WTC11 (cell line): ENCODE results near the gene ZNF362. TPM values are rescaled to one million over a fixed set of nuclear protein-coding genes. Genes with fewer than 3 reads are reported as not detected.

ENCODE experiments used
- ATAC-seq: fragments of 200-7000 bp; cut with Tn5 transposase; 2 replicates; pipeline ENCODE4 v1.10.0; 2021; ENCODE audit warnings: mild to moderate bottlenecking, moderate library complexity
- CTCF ChIA-PET: fragments of 300-600 bp; sonication (Branson Sonifier 250); formaldehyde crosslinking; loops from one replicate; lab custom pipeline; 2021; ENCODE audit warnings: antibody characterized with exemption; lab: Charles Lee
- POLR2A ChIA-PET: fragments of 350-600 bp; sonication (Branson Sonifier 250); formaldehyde crosslinking; loops from one replicate; lab custom pipeline; 2021; ENCODE audit warnings: antibody characterized with exemption; lab: Charles Lee
- DNase-seq: peaks from one replicate; pipeline ENCODE4 v3.0.0; 2021; ENCODE audit warnings: low spot score
- H3K27ac Mint-ChIP-seq: 2 replicates; pipeline ENCODE4 v1.8.0; 2021; ENCODE audit warnings: mixed read lengths
- H3K27me3 Mint-ChIP-seq: 2 replicates; pipeline ENCODE4 v1.8.0; 2021; ENCODE audit warnings: low read depth, mild to moderate bottlenecking, moderate library complexity, mixed read lengths
- H3K36me3 Mint-ChIP-seq: 2 replicates; pipeline ENCODE4 v1.8.0; 2021; ENCODE audit warnings: mixed read lengths
- H3K4me1 Mint-ChIP-seq: 2 replicates; pipeline ENCODE4 v1.8.0; 2022; ENCODE audit warnings: mixed read lengths
- H3K4me3 Mint-ChIP-seq: 2 replicates; pipeline ENCODE4 v1.8.0; 2021; ENCODE audit warnings: mild to moderate bottlenecking, moderate library complexity, mixed read lengths
- H3K9me3 Mint-ChIP-seq: 2 replicates; pipeline ENCODE4 v1.8.0; 2021; ENCODE audit warnings: mixed read lengths
- ARID4B ChIP-seq: sonication (generic); formaldehyde crosslinking; IDR thresholded peaks from 2 replicates; pipeline ENCODE4 v1.8.0; 2023; ENCODE audit warnings: missing genetic modification reagents, mild to moderate bottlenecking, borderline replicate concordance
- CBFB ChIP-seq: sonication (generic); formaldehyde crosslinking; IDR thresholded peaks from 2 replicates; pipeline ENCODE4 v1.8.1; 2022; ENCODE audit warnings: mild to moderate bottlenecking, low read depth, missing genetic modification reagents
- E2F5 ChIP-seq: sonication (generic); formaldehyde crosslinking; IDR thresholded peaks from 2 replicates; pipeline ENCODE4 v1.8.1; 2022; ENCODE audit warnings: mild to moderate bottlenecking, moderate library complexity, missing genetic modification reagents
- ELF4 ChIP-seq: sonication (generic); formaldehyde crosslinking; IDR thresholded peaks from 2 replicates; pipeline ENCODE4 v1.8.1; 2022; ENCODE audit warnings: low read depth, mild to moderate bottlenecking, moderate library complexity, missing genetic modification reagents
- NFE2L1 ChIP-seq: sonication (generic); formaldehyde crosslinking; IDR thresholded peaks from 2 replicates; pipeline ENCODE4 v1.8.1; 2023; ENCODE audit warnings: missing genetic modification reagents
- RELA ChIP-seq: sonication (generic); formaldehyde crosslinking; IDR thresholded peaks from 2 replicates; pipeline ENCODE4 v1.8.1; 2022; ENCODE audit warnings: missing genetic modification reagents, mild to moderate bottlenecking, borderline replicate concordance
- TCF7 ChIP-seq: sonication (generic); formaldehyde crosslinking; IDR thresholded peaks from 2 replicates; pipeline ENCODE4 v1.8.0; 2022; ENCODE audit warnings: mild to moderate bottlenecking, low read depth, missing genetic modification reagents, moderate library complexity
- TEAD4 ChIP-seq: sonication (generic); formaldehyde crosslinking; IDR thresholded peaks from 2 replicates; pipeline ENCODE4 v1.8.0; 2022; ENCODE audit warnings: mild to moderate bottlenecking, missing genetic modification reagents
- ZNF121 ChIP-seq: sonication (generic); formaldehyde crosslinking; IDR thresholded peaks from 2 replicates; pipeline ENCODE4 v1.8.0; 2023; ENCODE audit warnings: missing genetic modification reagents
- ZNF232 ChIP-seq: sonication (generic); formaldehyde crosslinking; IDR thresholded peaks from 2 replicates; pipeline ENCODE4 v1.8.0; 2022; ENCODE audit warnings: mild to moderate bottlenecking, missing genetic modification reagents
- ZNF263 ChIP-seq: sonication (generic); formaldehyde crosslinking; IDR thresholded peaks from 2 replicates; pipeline ENCODE4 v1.8.1; 2022; ENCODE audit warnings: low read depth, mild to moderate bottlenecking, moderate library complexity, missing genetic modification reagents
- ZNF281 ChIP-seq: sonication (generic); formaldehyde crosslinking; IDR thresholded peaks from 2 replicates; pipeline ENCODE4 v1.8.0; 2023; ENCODE audit warnings: mild to moderate bottlenecking, missing genetic modification reagents
- ZNF425 ChIP-seq: fragments of 250-450 bp; sonication (Bioruptor Pico); conservative IDR thresholded peaks from 2 replicates; pipeline ENCODE4 v1.9.0; 2021; ENCODE audit warnings: mild to moderate bottlenecking
- total RNA-seq: library from RNA; stranded (reverse); gene quantifications from 3 replicates; pipeline ENCODE4 v1.2.3, GENCODE V29; 2021
- TF ChIP-seq, protein P1 (sequence below): sonication (generic); formaldehyde crosslinking; IDR thresholded peaks from 2 replicates; pipeline ENCODE4 v1.8.0; 2022; ENCODE audit warnings: missing genetic modification reagents

ZNF362 gene
- total RNA-seq, 1 experiment from 2014 or later, result 24.2 TPM

DNA sequence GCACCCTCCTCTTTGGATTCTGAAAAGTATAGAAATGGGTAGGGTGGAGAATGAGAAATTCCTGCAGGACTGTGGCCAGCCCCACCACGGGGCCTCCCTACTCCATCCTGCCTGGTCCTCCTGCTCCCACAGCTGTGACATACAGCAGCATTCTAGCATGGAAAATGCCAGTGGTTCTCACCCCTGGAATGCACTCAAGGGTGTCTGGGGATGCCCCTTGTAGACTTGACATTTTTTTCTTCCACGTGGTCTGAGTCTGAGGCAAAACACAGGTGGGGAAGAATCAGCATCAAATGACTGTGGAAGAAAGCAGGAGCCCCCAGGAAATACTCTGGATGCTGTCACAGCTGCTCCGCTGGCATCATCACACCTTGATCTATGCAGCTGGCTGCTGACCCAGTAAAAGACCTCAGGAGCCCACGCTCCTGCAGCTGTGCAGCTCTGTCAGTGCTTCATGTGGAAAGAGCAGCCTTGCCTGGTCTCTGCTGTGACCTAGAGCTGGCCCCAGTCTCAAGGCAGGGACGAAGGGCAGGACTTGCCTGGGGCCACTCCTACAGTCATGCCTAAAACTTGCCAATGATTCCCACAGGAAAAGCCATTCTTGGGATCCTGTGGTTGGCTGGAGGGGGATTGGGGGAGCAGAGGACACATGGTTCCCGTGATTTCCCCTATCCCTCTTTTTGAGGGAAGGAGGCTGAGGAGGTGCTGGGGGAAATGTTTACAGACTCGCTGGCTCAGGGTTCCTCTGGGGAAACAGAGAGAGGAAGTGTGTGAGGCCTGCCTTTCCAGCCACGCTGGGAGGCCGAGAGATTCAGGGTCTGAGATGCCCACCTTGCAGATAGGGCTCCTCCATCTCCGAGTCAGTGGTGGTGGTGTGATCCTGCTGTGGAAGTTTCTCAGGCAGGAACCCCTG lies 75.4 kb downstream of the ZNF362 start:
- TF ChIP-seq TCF7 (CRISPR knock-in tag) (no peak), ARID4B (CRISPR knock-in tag) (no peak), TEAD4 (CRISPR knock-in tag) (no peak), ZNF281 (CRISPR knock-in tag) (no peak), ZNF263 (CRISPR knock-in tag) (no peak), RELA (CRISPR knock-in tag) (no peak), ZNF425 (no peak), NFE2L1 (CRISPR knock-in tag) (no peak), ZNF121 (CRISPR knock-in tag) (no peak), ELF4 (CRISPR knock-in tag) (no peak), CBFB (CRISPR knock-in tag) (no peak), E2F5 (CRISPR knock-in tag) (no peak), ZNF232 (CRISPR knock-in tag) (no peak)
- TF ChIP-seq, protein P1, sequence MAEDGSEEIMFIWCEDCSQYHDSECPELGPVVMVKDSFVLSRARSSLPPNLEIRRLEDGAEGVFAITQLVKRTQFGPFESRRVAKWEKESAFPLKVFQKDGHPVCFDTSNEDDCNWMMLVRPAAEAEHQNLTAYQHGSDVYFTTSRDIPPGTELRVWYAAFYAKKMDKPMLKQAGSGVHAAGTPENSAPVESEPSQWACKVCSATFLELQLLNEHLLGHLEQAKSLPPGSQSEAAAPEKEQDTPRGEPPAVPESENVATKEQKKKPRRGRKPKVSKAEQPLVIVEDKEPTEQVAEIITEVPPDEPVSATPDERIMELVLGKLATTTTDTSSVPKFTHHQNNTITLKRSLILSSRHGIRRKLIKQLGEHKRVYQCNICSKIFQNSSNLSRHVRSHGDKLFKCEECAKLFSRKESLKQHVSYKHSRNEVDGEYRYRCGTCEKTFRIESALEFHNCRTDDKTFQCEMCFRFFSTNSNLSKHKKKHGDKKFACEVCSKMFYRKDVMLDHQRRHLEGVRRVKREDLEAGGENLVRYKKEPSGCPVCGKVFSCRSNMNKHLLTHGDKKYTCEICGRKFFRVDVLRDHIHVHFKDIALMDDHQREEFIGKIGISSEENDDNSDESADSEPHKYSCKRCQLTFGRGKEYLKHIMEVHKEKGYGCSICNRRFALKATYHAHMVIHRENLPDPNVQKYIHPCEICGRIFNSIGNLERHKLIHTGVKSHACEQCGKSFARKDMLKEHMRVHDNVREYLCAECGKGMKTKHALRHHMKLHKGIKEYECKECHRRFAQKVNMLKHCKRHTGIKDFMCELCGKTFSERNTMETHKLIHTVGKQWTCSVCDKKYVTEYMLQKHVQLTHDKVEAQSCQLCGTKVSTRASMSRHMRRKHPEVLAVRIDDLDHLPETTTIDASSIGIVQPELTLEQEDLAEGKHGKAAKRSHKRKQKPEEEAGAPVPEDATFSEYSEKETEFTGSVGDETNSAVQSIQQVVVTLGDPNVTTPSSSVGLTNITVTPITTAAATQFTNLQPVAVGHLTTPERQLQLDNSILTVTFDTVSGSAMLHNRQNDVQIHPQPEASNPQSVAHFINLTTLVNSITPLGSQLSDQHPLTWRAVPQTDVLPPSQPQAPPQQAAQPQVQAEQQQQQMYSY, result no peak
- POLR2A ChIA-PET, result no interaction called here
- DNase-seq (no peak), ATAC-seq (no peak)
- Mint-ChIP-seq H3K4me3 (no peak overlapping the region), H3K27ac (no peak overlapping the region), H3K36me3 (no peaks in the 10 kb centered on the region), H3K4me1 (0 out of 2 replicates have a peak, but pooled peaks cover 3% of the 10 kb centered on the region), H3K9me3 (no peaks in the 10 kb centered on the region), H3K27me3 (peaks cover 8% of the 10 kb centered on the region; the same call in 1 of the 2 replicates)
- CTCF ChIA-PET, result interaction anchor here (1.1 to 3.8 kb wide), 3 partner anchors 7 to 36 kb away, joined by 4 to 11 read pairs (median 9); no protein-coding TSS in a partner anchor
